HG02852 (cell line): ENCODE measurements around the gene LIN28B.
"Not testable (repeated sequence)": the region's sequence is repeated elsewhere in the genome, so short reads cannot be mapped to it uniquely, and the experiment has no call there.

Experiments used
- ATAC-seq: cut with Tn5 transposase; IDR thresholded peaks from one replicate; pipeline ENCODE4 v1.9.1; 2021; ENCODE audit warnings: mild to moderate bottlenecking, moderate library complexity; ENCODE audit not compliant: unreplicated experiment

Gene LIN28B

GRCh38 chr6:104955927-104956730 lies 778 bp upstream of the LIN28B start:
- ATAC-seq: no peak

GRCh38 chr6:104957301-104958177 lies 632 bp downstream of the LIN28B start:
- no peak for ATAC-seq

- no peak for ATAC-seq
Measured at GRCh38 chr6:104958178-104959025, 1.5 kb downstream of the LIN28B start.

- ATAC-seq: no peak
Measured at GRCh38 chr6:104959026-104959858, 2.3 kb downstream of the LIN28B start.

GRCh38 chr6:104969108-104969507 lies 12.2 kb downstream of the LIN28B start:
- no peak for ATAC-seq

- no peak for ATAC-seq
Measured at GRCh38 chr6:104969785-104970581, 13.1 kb downstream of the LIN28B start.

- ATAC-seq: no peak
Measured at GRCh38 chr6:104973404-104973803, 16.5 kb downstream of the LIN28B start.

- ATAC-seq: no peak
Measured at GRCh38 chr6:104983296-104983695, 26.4 kb downstream of the LIN28B start.

- no peak for ATAC-seq
Measured at GRCh38 chr6:104983776-104984175, 26.9 kb downstream of the LIN28B start.

GRCh38 chr6:104984831-104985230 lies 27.9 kb downstream of the LIN28B start:
- ATAC-seq: no peak

- not testable (repeated sequence) for ATAC-seq
Measured at GRCh38 chr6:104985875-104986274, 29.0 kb downstream of the LIN28B start.

- no peak for ATAC-seq
Measured at GRCh38 chr6:104986625-104987024, 29.7 kb downstream of the LIN28B start.

- ATAC-seq: no peak
Measured at GRCh38 chr6:104987218-104987617, 30.3 kb downstream of the LIN28B start.

GRCh38 chr6:104990085-104990484 lies 33.2 kb downstream of the LIN28B start:
- no peak for ATAC-seq

- ATAC-seq: not testable (repeated sequence)
Measured at GRCh38 chr6:104991062-104991461, 34.2 kb downstream of the LIN28B start.

- not testable (repeated sequence) for ATAC-seq
Measured at GRCh38 chr6:104993576-104993975, 36.7 kb downstream of the LIN28B start.

GRCh38 chr6:104995989-104996617 lies 39.2 kb downstream of the LIN28B start:
- ATAC-seq: no peak

GRCh38 chr6:105001063-105001462 lies 44.2 kb downstream of the LIN28B start:
- ATAC-seq: no peak

GRCh38 chr6:105001906-105002305 lies 45.0 kb downstream of the LIN28B start:
- ATAC-seq: no peak
